Mammary epithelial cell (primary cell): ENCODE measurements around the gene ADRB2.

ENCODE experiments used
- EZH2 ChIP-seq: IDR thresholded peaks from 2 replicates; pipeline ENCODE4 v1.6.1; 2012; ENCODE audit warnings: low read length, inconsistent platforms, borderline replicate concordance
- TF ChIP-seq, protein P1 (sequence below), 2 donors: IDR thresholded peaks in 1 of 2; conservative IDR thresholded peaks in 1 of 2; 2 replicates each; pipeline ENCODE4 v1.5.1; 2011 to 2012; ENCODE audit warnings: inconsistent platforms in 2 of 2, low read length in 2 of 2, mild to moderate bottlenecking in 2 of 2, control low read depth in 1 of 2, low read depth in 1 of 2; ENCODE audit not compliant: insufficient read depth in 1 of 2; ENCODE audit errors: extremely low read depth in 1 of 2

DNA sequence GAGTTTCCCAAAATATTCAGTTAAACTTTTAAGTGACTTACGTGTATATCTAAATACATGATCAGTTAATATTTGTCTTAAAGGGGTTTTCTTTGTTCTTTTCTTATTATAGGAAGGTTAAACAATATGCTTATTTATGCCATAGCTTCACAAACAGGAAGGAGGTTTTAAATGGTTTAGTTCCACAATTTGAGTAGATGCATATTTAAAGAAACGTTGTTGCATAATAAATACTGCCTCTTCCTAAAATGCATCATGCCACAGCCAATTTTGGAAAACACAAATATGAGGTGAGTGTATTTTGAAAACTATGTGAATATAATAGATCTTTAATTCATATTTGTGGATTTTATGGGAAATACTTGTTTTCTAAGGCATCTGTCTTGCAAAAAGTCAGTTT lies 2.5 kb upstream of the ADRB2 start:
- TF ChIP-seq, protein P1, sequence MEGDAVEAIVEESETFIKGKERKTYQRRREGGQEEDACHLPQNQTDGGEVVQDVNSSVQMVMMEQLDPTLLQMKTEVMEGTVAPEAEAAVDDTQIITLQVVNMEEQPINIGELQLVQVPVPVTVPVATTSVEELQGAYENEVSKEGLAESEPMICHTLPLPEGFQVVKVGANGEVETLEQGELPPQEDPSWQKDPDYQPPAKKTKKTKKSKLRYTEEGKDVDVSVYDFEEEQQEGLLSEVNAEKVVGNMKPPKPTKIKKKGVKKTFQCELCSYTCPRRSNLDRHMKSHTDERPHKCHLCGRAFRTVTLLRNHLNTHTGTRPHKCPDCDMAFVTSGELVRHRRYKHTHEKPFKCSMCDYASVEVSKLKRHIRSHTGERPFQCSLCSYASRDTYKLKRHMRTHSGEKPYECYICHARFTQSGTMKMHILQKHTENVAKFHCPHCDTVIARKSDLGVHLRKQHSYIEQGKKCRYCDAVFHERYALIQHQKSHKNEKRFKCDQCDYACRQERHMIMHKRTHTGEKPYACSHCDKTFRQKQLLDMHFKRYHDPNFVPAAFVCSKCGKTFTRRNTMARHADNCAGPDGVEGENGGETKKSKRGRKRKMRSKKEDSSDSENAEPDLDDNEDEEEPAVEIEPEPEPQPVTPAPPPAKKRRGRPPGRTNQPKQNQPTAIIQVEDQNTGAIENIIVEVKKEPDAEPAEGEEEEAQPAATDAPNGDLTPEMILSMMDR (conservative IDR thresholded peaks at IDR 0.05 in 1 of 2, IDR thresholded peaks at IDR 0.05 in 1 of 2; ENCODE audit: extremely low read depth in 1 of 2, insufficient read depth in 1 of 2, low read depth in 1 of 2, low read length in 2 of 2), result no peak
- no peak for TF ChIP-seq EZH2
